ENCODE results near the gene KHK. TPM values are rescaled to one million over a fixed set of nuclear protein-coding genes. Genes with fewer than 3 reads are reported as not detected.
A peak's percentile ranks its signal among the peaks of the same experiment; 100 is the strongest.

Gene KHK
- total RNA-seq, 4 donors from 2014 or later, result 1.2 to 6.1 (median 1.9) TPM

GRCh38 chr2:27123302-27124150, 37.0 kb downstream of the KHK start, which contains the start of gene ABHD1:
ABHD1 (plus strand) TSS chr2:27123815; CDS start chr2:27123949, 134 bp downstream.
- peak; percentile 81 for ATAC-seq
- TF ChIP-seq, protein P1, sequence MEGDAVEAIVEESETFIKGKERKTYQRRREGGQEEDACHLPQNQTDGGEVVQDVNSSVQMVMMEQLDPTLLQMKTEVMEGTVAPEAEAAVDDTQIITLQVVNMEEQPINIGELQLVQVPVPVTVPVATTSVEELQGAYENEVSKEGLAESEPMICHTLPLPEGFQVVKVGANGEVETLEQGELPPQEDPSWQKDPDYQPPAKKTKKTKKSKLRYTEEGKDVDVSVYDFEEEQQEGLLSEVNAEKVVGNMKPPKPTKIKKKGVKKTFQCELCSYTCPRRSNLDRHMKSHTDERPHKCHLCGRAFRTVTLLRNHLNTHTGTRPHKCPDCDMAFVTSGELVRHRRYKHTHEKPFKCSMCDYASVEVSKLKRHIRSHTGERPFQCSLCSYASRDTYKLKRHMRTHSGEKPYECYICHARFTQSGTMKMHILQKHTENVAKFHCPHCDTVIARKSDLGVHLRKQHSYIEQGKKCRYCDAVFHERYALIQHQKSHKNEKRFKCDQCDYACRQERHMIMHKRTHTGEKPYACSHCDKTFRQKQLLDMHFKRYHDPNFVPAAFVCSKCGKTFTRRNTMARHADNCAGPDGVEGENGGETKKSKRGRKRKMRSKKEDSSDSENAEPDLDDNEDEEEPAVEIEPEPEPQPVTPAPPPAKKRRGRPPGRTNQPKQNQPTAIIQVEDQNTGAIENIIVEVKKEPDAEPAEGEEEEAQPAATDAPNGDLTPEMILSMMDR (IDR thresholded peaks at IDR 0.05), result peak in 1 of 4 experiments; percentile 27
- TF ChIP-seq POLR2A (IDR thresholded peaks at IDR 0.05) (peak in 1 of 2 donors; percentile 30), EP300 (IDR thresholded peaks at IDR 0.05) (no peak), POLR2AphosphoS5 (IDR thresholded peaks at IDR 0.05) (no peak)
- no peaks in the 10 kb centered on the region for H3K9me3 ChIP-seq
- no peaks in the 10 kb centered on the region for H3K36me3 ChIP-seq
- H3K4me1 ChIP-seq, result peaks cover 0 to 21% (median 2%) of the 10 kb centered on the region in 3 donors
- H3K27ac ChIP-seq, result peak within 1 kb of the TSS in 3 of 4 donors; percentile 27 to 62 (median 55)
- 6 to 7% methylated on average over 16 to 19 of the region's 47 CpGs for WGBS, 2 donors (ENCODE audit: low coverage in 1 of 2)
- H3K27me3 ChIP-seq, result peaks cover 13% of the 10 kb centered on the region
- H3K4me3 ChIP-seq, result peak within 1 kb of the TSS; percentile 44 to 69

GRCh38 chr2:27125104-27125503, 38.5 kb downstream of the KHK start:
- H3K36me3 ChIP-seq, result peaks cover 0 to 10% of the 10 kb centered on the region in 2 donors
- WGBS, 2 donors (ENCODE audit: low coverage in 1 of 2), result 75 to 100% methylated on average over 1 to 3 of the region's 3 CpGs
- no peaks in the 10 kb centered on the region for H3K27me3 ChIP-seq
- H3K27ac ChIP-seq, result no peak overlapping the region
- peaks cover 0 to 13% (median 0%) of the 10 kb centered on the region in 3 donors for H3K4me1 ChIP-seq
- no peaks in the 10 kb centered on the region for H3K9me3 ChIP-seq
- no peak for ATAC-seq
- no peak overlapping the region for H3K4me3 ChIP-seq
- TF ChIP-seq POLR2AphosphoS5 (IDR thresholded peaks at IDR 0.05) (no peak), POLR2A (IDR thresholded peaks at IDR 0.05) (no peak), EP300 (IDR thresholded peaks at IDR 0.05) (no peak)
- TF ChIP-seq, protein P1 (IDR thresholded peaks at IDR 0.05), result no peak

- WGBS, 2 donors (ENCODE audit: low coverage in 1 of 2), result 40 to 53% methylated on average over 3 to 5 of the region's 5 CpGs
- Histone ChIP-seq H3K4me1 (peaks cover 0 to 13% (median 0%) of the 10 kb centered on the region in 3 donors), H3K4me3 (no peak overlapping the region), H3K27me3 (no peaks in the 10 kb centered on the region), H3K9me3 (no peaks in the 10 kb centered on the region), H3K27ac (no peak overlapping the region), H3K36me3 (peaks cover 0 to 22% of the 10 kb centered on the region in 2 donors)
- TF ChIP-seq, protein P1 (IDR thresholded peaks at IDR 0.05), result no peak
- TF ChIP-seq POLR2AphosphoS5 (IDR thresholded peaks at IDR 0.05) (no peak), EP300 (IDR thresholded peaks at IDR 0.05) (no peak), POLR2A (IDR thresholded peaks at IDR 0.05) (no peak)
- no peak for ATAC-seq
Measured at GRCh38 chr2:27126252-27126710, 39.7 kb downstream of the KHK start.

- TF ChIP-seq POLR2A (IDR thresholded peaks at IDR 0.05) (no peak), POLR2AphosphoS5 (IDR thresholded peaks at IDR 0.05) (no peak), EP300 (IDR thresholded peaks at IDR 0.05) (no peak)
- TF ChIP-seq, protein P1 (IDR thresholded peaks at IDR 0.05), result no peak
- no CpG with 5 or more reads among the region's 9 CpGs for WGBS, 2 donors (ENCODE audit: low coverage in 1 of 2)
- H3K4me3 ChIP-seq, result no peak overlapping the region
- H3K4me1 ChIP-seq, result peaks cover under 1 to 24% (median 5%) of the 10 kb centered on the region in 3 donors
- no peaks in the 10 kb centered on the region for H3K9me3 ChIP-seq
- H3K36me3 ChIP-seq, result peaks cover 0 to 40% of the 10 kb centered on the region in 2 donors
- no peaks in the 10 kb centered on the region for H3K27me3 ChIP-seq
- ATAC-seq, result no peak
- H3K27ac ChIP-seq, result no peak overlapping the region
Measured at GRCh38 chr2:27127883-27128667, 41.5 kb downstream of the KHK start.
